SK-N-SH (cell line): ENCODE data around the gene ZGLP1. TPM values are rescaled to one million over a fixed set of nuclear protein-coding genes. Genes with fewer than 3 reads are reported as not detected.

Source experiments
- CTCF ChIA-PET: fragments of 300-600, 350-600 bp; formaldehyde crosslinking; extraction: SDS; loops from one replicate; lab custom pipeline; 2021; lab: Yijun Ruan, JAX
- POLR2A ChIA-PET: fragments of 350-600 bp; sonication (Branson Sonifier 250); formaldehyde crosslinking; extraction: SDS; loops from one replicate; lab custom pipeline; 2020; ENCODE audit warnings: antibody characterized with exemption, inconsistent platforms; lab: Yijun Ruan, JAX
- DNase-seq: peaks from one replicate; pipeline ENCODE4 v3.0.0; 2012
- H2AFZ ChIP-seq: fragments of 200-600 bp; sonication (generic); 2 replicates; pipeline ENCODE4 v1.8.1; 2016; ENCODE audit warnings: antibody characterized with exemption, mild to moderate bottlenecking, low read depth
- H3F3A ChIP-seq: fragments of 200-600 bp; sonication (generic); replicated peaks from 2 replicates; pipeline ENCODE3; 2016; ENCODE audit warnings: antibody characterized with exemption, mild to moderate bottlenecking; ENCODE audit not compliant: insufficient read depth
- H3K27ac ChIP-seq, 2 experiments: fragments of 200-500 bp in 1 of 2; fragments of 200-600 bp in 1 of 2; sonication (Bioruptor generic) in 1 of 2; sonication (generic), shearing (Covaris generic) in 1 of 2; 2 replicates each; pipeline versions ENCODE4 v1.5.1 to v1.6.1; 2014 to 2016; ENCODE audit warnings: low read depth in 2 of 2, inconsistent platforms in 1 of 2, low read length in 1 of 2, mild to moderate bottlenecking in 1 of 2, mixed read lengths in 1 of 2
- H3K27me3 ChIP-seq: fragments of 200-600 bp; sonication (generic), shearing (Covaris generic); 2 replicates; pipeline ENCODE4 v1.6.1; 2016; ENCODE audit warnings: mixed run types; ENCODE audit not compliant: insufficient read depth
- H3K36me3 ChIP-seq, 2 experiments: fragments of 200-500 bp in 1 of 2; fragments of 200-600 bp in 1 of 2; sonication (Bioruptor generic) in 1 of 2; sonication (generic) in 1 of 2; replicated peaks in 1 of 2; 2 replicates each; pipeline versions ENCODE3 to v1.5.1; 2014 to 2016; ENCODE audit warnings: low read length in 1 of 2, mild to moderate bottlenecking in 1 of 2; ENCODE audit not compliant: insufficient read depth in 2 of 2, control insufficient read depth in 1 of 2
- H3K4me1 ChIP-seq, 2 experiments: fragments of 200-500 bp in 1 of 2; fragments of 200-600 bp in 1 of 2; sonication (Bioruptor generic) in 1 of 2; sonication (generic), shearing (Covaris generic) in 1 of 2; 2 replicates each; pipeline versions ENCODE4 v1.5.1 to v1.6.1; 2014 to 2016; ENCODE audit warnings: low read depth in 1 of 2, low read length in 1 of 2, mixed run types in 1 of 2; ENCODE audit not compliant: insufficient read depth in 2 of 2, control insufficient read depth in 1 of 2
- H3K4me2 ChIP-seq: fragments of 200-600 bp; sonication (generic), shearing (Covaris generic); 2 replicates; pipeline ENCODE4 v1.6.1; 2017; ENCODE audit warnings: mixed run types
- H3K4me3 ChIP-seq, 2 experiments: fragments of 200-500 bp in 1 of 2; fragments of 200-600 bp in 1 of 2; sonication (Bioruptor generic) in 1 of 2; sonication (generic), shearing (Covaris generic) in 1 of 2; 2 replicates each; pipeline versions ENCODE4 v1.5.1 to v1.8.1; 2014 to 2016; ENCODE audit warnings: low read depth in 2 of 2, inconsistent platforms in 1 of 2, low read length in 1 of 2, mild to moderate bottlenecking in 1 of 2, mixed read lengths in 1 of 2, moderate library complexity in 1 of 2
- H3K79me2 ChIP-seq: fragments of 200-600 bp; sonication (generic); 2 replicates; pipeline ENCODE4 v1.8.1; 2017; ENCODE audit warnings: mild to moderate bottlenecking; ENCODE audit not compliant: insufficient read depth
- H3K9ac ChIP-seq: fragments of 200-600 bp; sonication (generic); 2 replicates; pipeline ENCODE4 v1.6.1; 2017; ENCODE audit warnings: mixed run types
- H3K9me2 ChIP-seq: fragments of 200-600 bp; sonication (generic); 2 replicates; pipeline ENCODE4 v1.6.1; 2017; ENCODE audit warnings: mixed run types
- H3K9me3 ChIP-seq: fragments of 200-600 bp; sonication (generic); 2 replicates; pipeline ENCODE4 v1.6.1; 2017; ENCODE audit warnings: mixed run types, mild to moderate bottlenecking, moderate library complexity
- H4K20me1 ChIP-seq: fragments of 200-600 bp; sonication (generic); 2 replicates; pipeline ENCODE4 v1.6.1; 2017; ENCODE audit warnings: mild to moderate bottlenecking, mixed run types; ENCODE audit not compliant: insufficient read depth
- EP300 ChIP-seq, 2 experiments: IDR thresholded peaks; 2 replicates each; pipeline versions ENCODE4 v1.4.0 to v1.6.1; 2012; ENCODE audit warnings: borderline replicate concordance in 1 of 2, low read depth in 1 of 2, low read length in 1 of 2
- FOSL2 ChIP-seq: IDR thresholded peaks from 2 replicates; pipeline ENCODE4 v1.4.0; 2012; ENCODE audit warnings: low read depth, mild to moderate bottlenecking, moderate library complexity, borderline replicate concordance
- FOXJ3 ChIP-seq: sonication (generic); formaldehyde crosslinking; IDR thresholded peaks from 2 replicates; pipeline ENCODE4 v1.5.1; 2020; ENCODE audit warnings: mild to moderate bottlenecking, missing genetic modification reagents
- MXI1 ChIP-seq: IDR thresholded peaks from 2 replicates; pipeline ENCODE4 v1.6.1; 2012; ENCODE audit warnings: mild to moderate bottlenecking, low read depth, low read length, improper control_type of control experiment
- RFX5 ChIP-seq: IDR thresholded peaks from 2 replicates; pipeline ENCODE4 v1.6.1; 2012; ENCODE audit warnings: mild to moderate bottlenecking, improper control_type of control experiment, low read length
- TCF12 ChIP-seq: IDR thresholded peaks from 2 replicates; pipeline ENCODE4 v1.4.0; 2012
- WGBS: methylation state at CpG from one replicate; pipeline ENCODE4 v1.1.6; 2017; ENCODE audit warnings: low lambda C conversion rate; 5-methylcytosine and 5-hydroxymethylcytosine counted together
- polyA plus RNA-seq, 3 experiments: library from polyadenylated mRNA; depleted of rRNA; stranded (reverse); fragments of >200 nt; gene quantifications; 2 replicates each; pipeline ENCODE4 v1.2.3, GENCODE V29; 2012
- TF ChIP-seq, protein P1 (sequence below): IDR thresholded peaks from 2 replicates; pipeline ENCODE4 v1.4.0; 2012; ENCODE audit warnings: low read depth, borderline replicate concordance
- TF ChIP-seq, protein P2 (sequence below): fragments of 150-350 bp; IDR thresholded peaks from 2 replicates; pipeline ENCODE4 v1.6.1; 2016; ENCODE audit warnings: mild to moderate bottlenecking, low read depth, low read length
- TF ChIP-seq, protein P3 (sequence below): IDR thresholded peaks from 2 replicates; pipeline ENCODE4; 2012
- TF ChIP-seq, protein P4 (sequence below): IDR thresholded peaks from 2 replicates; pipeline ENCODE4 v1.4.0; 2012; ENCODE audit warnings: low read depth

The ZGLP1 gene
- polyA plus RNA-seq, 1 of the 3 experiments (the other 2 are of a cell fraction): 1.8 TPM

DNA sequence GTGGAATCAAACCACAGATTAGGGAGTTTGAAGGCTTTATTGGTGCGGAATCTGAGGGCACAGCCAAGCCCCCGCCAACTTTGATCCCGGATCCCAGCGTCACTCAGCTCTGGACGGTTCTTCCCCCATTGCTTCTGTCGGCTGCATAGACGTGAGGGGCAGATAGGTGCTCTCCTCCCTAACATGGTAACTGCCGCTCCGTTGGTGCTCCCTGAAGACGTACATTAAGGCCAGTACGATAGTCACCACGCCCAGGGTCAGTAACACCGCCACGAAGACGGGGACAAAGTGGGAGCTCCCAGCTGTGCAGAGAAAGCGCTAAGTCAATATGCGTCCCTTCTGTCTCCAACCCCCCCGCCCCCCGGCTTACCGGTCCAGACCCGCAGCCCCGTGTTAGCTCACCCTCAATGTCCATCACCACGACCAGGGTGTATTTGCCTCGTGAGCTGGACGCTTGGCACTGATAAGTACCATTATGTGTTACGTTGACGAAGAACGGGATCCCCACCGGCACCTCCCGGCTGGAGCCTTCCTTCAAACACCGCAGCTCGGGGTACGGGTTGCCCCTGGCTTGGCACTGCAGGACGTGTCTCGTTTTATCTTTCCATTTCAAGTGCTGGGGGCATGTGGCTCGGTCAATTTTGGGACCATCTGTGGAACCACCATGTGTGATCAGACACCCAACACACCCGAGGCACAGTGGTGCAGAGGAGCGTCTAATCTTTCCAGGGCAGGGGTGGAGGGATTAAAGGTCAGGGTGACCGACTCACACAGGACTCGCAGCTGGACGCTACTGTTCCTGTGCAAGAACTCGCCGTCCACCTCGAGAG, 24.4 kb upstream of the ZGLP1 start:
- DNase-seq: no peak

More for the DNA sequence above, 24.4 kb upstream of the ZGLP1 start:
- Histone ChIP-seq H3K4me3 (peak overlapping the region; percentile 81 to 95), H2AFZ (peak overlapping the region; percentile 66), H3K79me2 (peaks cover 49% of the 10 kb centered on the region), H3K36me3 (peaks cover 12 to 13% of the 10 kb centered on the region in 2 experiments), H3F3A (no peaks in the 10 kb centered on the region), H3K4me1 (peaks cover 0 to 22% of the 10 kb centered on the region in 2 experiments; a peak in 1 of 4 replicates), H3K27me3 (no peaks in the 10 kb centered on the region), H3K9me2 (no peaks in the 10 kb centered on the region), H3K9me3 (no peaks in the 10 kb centered on the region), H4K20me1 (peaks cover 27% of the 10 kb centered on the region), H3K4me2 (peak overlapping the region; percentile 97), H3K9ac (peak overlapping the region; percentile 97; the same call in 1 of the 2 replicates), H3K27ac (peak overlapping the region; percentile 74 to 97; a peak in 3 of 4 replicates)
- TF ChIP-seq MXI1 (no peak; the same call in 1 of the 2 replicates), FOSL2 (no peak), RFX5 (no peak), TCF12 (no peak), EP300 (IDR thresholded peaks at IDR 0.05; ENCODE audit: borderline replicate concordance in 1 of 2, low read depth in 1 of 2, low read length in 1 of 2) (no peak), FOXJ3 (CRISPR knock-in tag) (no peak)
- TF ChIP-seq, protein P1, sequence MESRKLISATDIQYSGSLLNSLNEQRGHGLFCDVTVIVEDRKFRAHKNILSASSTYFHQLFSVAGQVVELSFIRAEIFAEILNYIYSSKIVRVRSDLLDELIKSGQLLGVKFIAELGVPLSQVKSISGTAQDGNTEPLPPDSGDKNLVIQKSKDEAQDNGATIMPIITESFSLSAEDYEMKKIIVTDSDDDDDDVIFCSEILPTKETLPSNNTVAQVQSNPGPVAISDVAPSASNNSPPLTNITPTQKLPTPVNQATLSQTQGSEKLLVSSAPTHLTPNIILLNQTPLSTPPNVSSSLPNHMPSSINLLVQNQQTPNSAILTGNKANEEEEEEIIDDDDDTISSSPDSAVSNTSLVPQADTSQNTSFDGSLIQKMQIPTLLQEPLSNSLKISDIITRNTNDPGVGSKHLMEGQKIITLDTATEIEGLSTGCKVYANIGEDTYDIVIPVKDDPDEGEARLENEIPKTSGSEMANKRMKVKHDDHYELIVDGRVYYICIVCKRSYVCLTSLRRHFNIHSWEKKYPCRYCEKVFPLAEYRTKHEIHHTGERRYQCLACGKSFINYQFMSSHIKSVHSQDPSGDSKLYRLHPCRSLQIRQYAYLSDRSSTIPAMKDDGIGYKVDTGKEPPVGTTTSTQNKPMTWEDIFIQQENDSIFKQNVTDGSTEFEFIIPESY: no peak
- TF ChIP-seq, protein P2, sequence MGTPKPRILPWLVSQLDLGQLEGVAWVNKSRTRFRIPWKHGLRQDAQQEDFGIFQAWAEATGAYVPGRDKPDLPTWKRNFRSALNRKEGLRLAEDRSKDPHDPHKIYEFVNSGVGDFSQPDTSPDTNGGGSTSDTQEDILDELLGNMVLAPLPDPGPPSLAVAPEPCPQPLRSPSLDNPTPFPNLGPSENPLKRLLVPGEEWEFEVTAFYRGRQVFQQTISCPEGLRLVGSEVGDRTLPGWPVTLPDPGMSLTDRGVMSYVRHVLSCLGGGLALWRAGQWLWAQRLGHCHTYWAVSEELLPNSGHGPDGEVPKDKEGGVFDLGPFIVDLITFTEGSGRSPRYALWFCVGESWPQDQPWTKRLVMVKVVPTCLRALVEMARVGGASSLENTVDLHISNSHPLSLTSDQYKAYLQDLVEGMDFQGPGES: no peak
- TF ChIP-seq, protein P3, sequence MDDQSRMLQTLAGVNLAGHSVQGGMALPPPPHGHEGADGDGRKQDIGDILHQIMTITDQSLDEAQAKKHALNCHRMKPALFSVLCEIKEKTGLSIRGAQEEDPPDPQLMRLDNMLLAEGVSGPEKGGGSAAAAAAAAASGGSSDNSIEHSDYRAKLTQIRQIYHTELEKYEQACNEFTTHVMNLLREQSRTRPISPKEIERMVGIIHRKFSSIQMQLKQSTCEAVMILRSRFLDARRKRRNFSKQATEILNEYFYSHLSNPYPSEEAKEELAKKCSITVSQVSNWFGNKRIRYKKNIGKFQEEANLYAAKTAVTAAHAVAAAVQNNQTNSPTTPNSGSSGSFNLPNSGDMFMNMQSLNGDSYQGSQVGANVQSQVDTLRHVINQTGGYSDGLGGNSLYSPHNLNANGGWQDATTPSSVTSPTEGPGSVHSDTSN: no peak
- TF ChIP-seq, protein P4, sequence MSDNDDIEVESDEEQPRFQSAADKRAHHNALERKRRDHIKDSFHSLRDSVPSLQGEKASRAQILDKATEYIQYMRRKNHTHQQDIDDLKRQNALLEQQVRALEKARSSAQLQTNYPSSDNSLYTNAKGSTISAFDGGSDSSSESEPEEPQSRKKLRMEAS: no peak
- WGBS: under 1% methylated on average over 22 of the region's 44 CpGs
- ChIA-PET POLR2A (interaction anchor here (0.8 to 1.9 kb wide), 7 partner anchors 9 to 195 kb away, joined by 3 to 15 read pairs (median 4); partner anchors contain the start of genes CDC37 and TYK2), CTCF (interaction anchor here (0.7 to 3.3 kb wide), 9 partner anchors 9 to 75 kb away, joined by 3 to 18 read pairs (median 3); partner anchors contain the start of genes ICAM1 and TYK2)
